ENCODE data around the gene SH3YL1. TPM values are rescaled to one million over a fixed set of nuclear protein-coding genes. Genes with fewer than 3 reads are reported as not detected.

The SH3YL1 gene
- total RNA-seq, 1 donor from 2014 or later = 27.3 TPM

- Mint-ChIP-seq H3K36me3 (ENCODE audit: low read depth, unreplicated experiment) (no peaks in the 10 kb centered on the region), H3K4me1 (ENCODE audit: low read depth, unreplicated experiment) (no peaks in the 10 kb centered on the region), H3K9me3 (ENCODE audit: unreplicated experiment) (peaks cover 5% of the 10 kb centered on the region), H3K27me3 (ENCODE audit: low read depth, unreplicated experiment) (peaks cover 19% of the 10 kb centered on the region), H3K4me3 (ENCODE audit: unreplicated experiment) (no peak overlapping the region), H3K27ac (ENCODE audit: unreplicated experiment) (no peak overlapping the region)
- Histone ChIP-seq H3K4me2 (ENCODE audit: low read length) (no peak overlapping the region), H3K36me3 (ENCODE audit: insufficient read depth, low read length) (no peaks in the 10 kb centered on the region), H3K79me2 (ENCODE audit: insufficient read depth, low read length) (no peaks in the 10 kb centered on the region), H3K4me1 (ENCODE audit: insufficient read depth, low read length) (no peaks in the 10 kb centered on the region), H3K9ac (ENCODE audit: low read length) (no peak overlapping the region), H3K9me3 (ENCODE audit: insufficient read depth, low read depth, low read length) (no peaks in the 10 kb centered on the region), H4K20me1 (ENCODE audit: insufficient read depth, low read length) (no peaks in the 10 kb centered on the region), H3K27ac (ENCODE audit: low read depth, low read length) (no peak overlapping the region), H3K4me3 (ENCODE audit: insufficient read depth, low read depth, low read length) (no peak overlapping the region), H3K27me3 (ENCODE audit: insufficient read depth, low read length) (no peaks in the 10 kb centered on the region), H2AFZ (ENCODE audit: low read depth, low read length) (no peak overlapping the region)
- TF ChIP-seq EZH2 (IDR thresholded peaks at IDR 0.05; ENCODE audit: insufficient read depth, low read length) (no peak), CTCF (IDR thresholded peaks at IDR 0.05; ENCODE audit: insufficient read depth, low read depth, low read length) (no peak)
- FAIRE-seq (no peak), DNase-seq (ENCODE audit: low read depth) (no peak)
These were observed 53.2 kb downstream of the SH3YL1 start for GRCh38 chr2:210660-211059.

- Mint-ChIP-seq H3K36me3 (ENCODE audit: low read depth, unreplicated experiment) (no peaks in the 10 kb centered on the region), H3K4me1 (ENCODE audit: low read depth, unreplicated experiment) (no peaks in the 10 kb centered on the region), H3K9me3 (ENCODE audit: unreplicated experiment) (peaks cover 5% of the 10 kb centered on the region), H3K27me3 (ENCODE audit: low read depth, unreplicated experiment) (peaks cover 19% of the 10 kb centered on the region), H3K27ac (ENCODE audit: unreplicated experiment) (no peak overlapping the region), H3K4me3 (ENCODE audit: unreplicated experiment) (no peak overlapping the region)
- Histone ChIP-seq H3K79me2 (ENCODE audit: insufficient read depth, low read length) (no peaks in the 10 kb centered on the region), H3K9ac (ENCODE audit: low read length) (no peak overlapping the region), H2AFZ (ENCODE audit: low read depth, low read length) (no peak overlapping the region), H3K4me1 (ENCODE audit: insufficient read depth, low read length) (no peaks in the 10 kb centered on the region), H3K27ac (ENCODE audit: low read depth, low read length) (no peak overlapping the region), H3K27me3 (ENCODE audit: insufficient read depth, low read length) (no peaks in the 10 kb centered on the region), H3K9me3 (ENCODE audit: insufficient read depth, low read depth, low read length) (no peaks in the 10 kb centered on the region), H3K36me3 (ENCODE audit: insufficient read depth, low read length) (no peaks in the 10 kb centered on the region), H3K4me3 (ENCODE audit: insufficient read depth, low read depth, low read length) (no peak overlapping the region), H3K4me2 (ENCODE audit: low read length) (no peak overlapping the region), H4K20me1 (ENCODE audit: insufficient read depth, low read length) (no peaks in the 10 kb centered on the region)
- TF ChIP-seq EZH2 (IDR thresholded peaks at IDR 0.05; ENCODE audit: insufficient read depth, low read length) = no peak
- TF ChIP-seq CTCF (IDR thresholded peaks at IDR 0.05; ENCODE audit: insufficient read depth, low read depth, low read length) = no peak
- no peak for FAIRE-seq
- DNase-seq (ENCODE audit: low read depth) = no peak
These were observed 54.4 kb downstream of the SH3YL1 start for GRCh38 chr2:209470-209869.

GRCh38 chr2:208335-208734 is 55.5 kb downstream of the SH3YL1 start:
- no peak overlapping the region for H3K4me3 ChIP-seq (ENCODE audit: insufficient read depth, low read depth, low read length)
- Mint-ChIP-seq H3K9me3 (ENCODE audit: unreplicated experiment) (peaks cover 6% of the 10 kb centered on the region), H3K36me3 (ENCODE audit: low read depth, unreplicated experiment) (no peaks in the 10 kb centered on the region), H3K4me3 (ENCODE audit: unreplicated experiment) (no peak overlapping the region), H3K27me3 (ENCODE audit: low read depth, unreplicated experiment) (peaks cover 19% of the 10 kb centered on the region), H3K27ac (ENCODE audit: unreplicated experiment) (no peak overlapping the region), H3K4me1 (ENCODE audit: low read depth, unreplicated experiment) (no peaks in the 10 kb centered on the region)
- H3K36me3 ChIP-seq (ENCODE audit: insufficient read depth, low read length) = no peaks in the 10 kb centered on the region
- no peak for FAIRE-seq
- TF ChIP-seq EZH2 (IDR thresholded peaks at IDR 0.05; ENCODE audit: insufficient read depth, low read length) = no peak
- no peak for TF ChIP-seq CTCF (IDR thresholded peaks at IDR 0.05; ENCODE audit: insufficient read depth, low read depth, low read length)
- H3K4me1 ChIP-seq (ENCODE audit: insufficient read depth, low read length) = no peaks in the 10 kb centered on the region
- H3K79me2 ChIP-seq (ENCODE audit: insufficient read depth, low read length) = no peaks in the 10 kb centered on the region
- H3K9me3 ChIP-seq (ENCODE audit: insufficient read depth, low read depth, low read length) = no peaks in the 10 kb centered on the region
- H4K20me1 ChIP-seq (ENCODE audit: insufficient read depth, low read length) = no peaks in the 10 kb centered on the region
- H3K27me3 ChIP-seq (ENCODE audit: insufficient read depth, low read length) = no peaks in the 10 kb centered on the region
- DNase-seq (ENCODE audit: low read depth) = no peak
- no peak overlapping the region for H3K4me2 ChIP-seq (ENCODE audit: low read length)
- no peak overlapping the region for H3K27ac ChIP-seq (ENCODE audit: low read depth, low read length)
- no peak overlapping the region for H3K9ac ChIP-seq (ENCODE audit: low read length)
- H2AFZ ChIP-seq (ENCODE audit: low read depth, low read length) = no peak overlapping the region
